IgD-negative memory B cell (primary cell): ENCODE results near the gene IBSP. TPM values are rescaled to one million over a fixed set of nuclear protein-coding genes. Genes with fewer than 3 reads are reported as not detected.

ENCODE experiments used
- H3K27ac Mint-ChIP-seq, 3 donors: one replicate each; pipeline ENCODE4 v1.8.0; 2020 to 2022; ENCODE audit warnings: mild to moderate bottlenecking in 3 of 3, mixed read lengths in 3 of 3, moderate library complexity in 1 of 3
- H3K27me3 Mint-ChIP-seq: one replicate; pipeline ENCODE4 v1.8.0; 2021; ENCODE audit warnings: mixed read lengths
- H3K36me3 Mint-ChIP-seq: one replicate; pipeline ENCODE4 v1.8.0; 2020; ENCODE audit warnings: mild to moderate bottlenecking, mixed read lengths
- H3K4me1 Mint-ChIP-seq, 3 donors: one replicate each; pipeline ENCODE4 v1.8.0; 2020 to 2022; ENCODE audit warnings: mixed read lengths in 3 of 3, mild to moderate bottlenecking in 1 of 3
- H3K4me3 Mint-ChIP-seq, 4 donors: one replicate each; pipeline ENCODE4 v1.8.0; 2020 to 2022; ENCODE audit warnings: mild to moderate bottlenecking in 4 of 4, mixed read lengths in 4 of 4, moderate library complexity in 3 of 4
- H3K9me3 Mint-ChIP-seq, 3 donors: one replicate each; pipeline ENCODE4 v1.8.0; 2020 to 2021; ENCODE audit warnings: mixed read lengths in 3 of 3, mild to moderate bottlenecking in 1 of 3
- polyA plus RNA-seq: library from polyadenylated mRNA; unstranded; fragments of 300-500 nt; fragmentation: Illumina TruSeq; gene quantifications from one replicate; pipeline ENCODE4 v1.2.3, GENCODE V29; 2021

Gene IBSP
- not detected for polyA plus RNA-seq

GRCh38 chr4:87799301-87800113 is at the start of gene IBSP:
IBSP (plus strand) TSS chr4:87799554; CDS start chr4:87802362, 2,808 bp downstream.
- Mint-ChIP-seq H3K27ac (no peak within 1 kb of the TSS), H3K27me3 (no peaks in the 10 kb centered on the region), H3K36me3 (no peaks in the 10 kb centered on the region), H3K4me1 (no peaks in the 10 kb centered on the region), H3K4me3 (no peak within 1 kb of the TSS), H3K9me3 (no peaks in the 10 kb centered on the region)

GRCh38 chr4:87749883-87750282 is 49.5 kb upstream of the IBSP start:
- H3K36me3 Mint-ChIP-seq, result no peaks in the 10 kb centered on the region
- H3K27ac Mint-ChIP-seq, result no peak overlapping the region
- no peaks in the 10 kb centered on the region for H3K4me1 Mint-ChIP-seq
- peaks cover 1 to 10% (median 2%) of the 10 kb centered on the region in 3 donors for H3K9me3 Mint-ChIP-seq
- no peaks in the 10 kb centered on the region for H3K27me3 Mint-ChIP-seq
- H3K4me3 Mint-ChIP-seq, result no peak overlapping the region

- peaks cover 0 to 4% (median 0%) of the 10 kb centered on the region in 3 donors for H3K9me3 Mint-ChIP-seq
- H3K36me3 Mint-ChIP-seq, result no peaks in the 10 kb centered on the region
- H3K27me3 Mint-ChIP-seq, result peaks cover 2% of the 10 kb centered on the region
- no peak overlapping the region for H3K27ac Mint-ChIP-seq
- H3K4me3 Mint-ChIP-seq, result no peak overlapping the region
- no peaks in the 10 kb centered on the region for H3K4me1 Mint-ChIP-seq
These were observed 41.1 kb upstream of the IBSP start for GRCh38 chr4:87758270-87758669.

- no peak overlapping the region for H3K27ac Mint-ChIP-seq
- peaks cover 0 to 13% (median 3%) of the 10 kb centered on the region in 3 donors for H3K9me3 Mint-ChIP-seq
- H3K4me1 Mint-ChIP-seq, result no peaks in the 10 kb centered on the region
- H3K36me3 Mint-ChIP-seq, result no peaks in the 10 kb centered on the region
- no peak overlapping the region for H3K4me3 Mint-ChIP-seq
- peaks cover 2% of the 10 kb centered on the region for H3K27me3 Mint-ChIP-seq
These were observed 37.0 kb upstream of the IBSP start for GRCh38 chr4:87762311-87762710.

GRCh38 chr4:87781569-87781968 is 17.8 kb upstream of the IBSP start:
- peaks cover 0 to 1% (median 0%) of the 10 kb centered on the region in 3 donors for H3K9me3 Mint-ChIP-seq

GRCh38 chr4:87783781-87784180 is 15.6 kb upstream of the IBSP start:
- no peak overlapping the region for H3K27ac Mint-ChIP-seq
- H3K4me3 Mint-ChIP-seq, result no peak overlapping the region

More at GRCh38 chr4:87781569-87781968, 17.8 kb upstream of the IBSP start:
- H3K27ac Mint-ChIP-seq, result no peak overlapping the region
- H3K4me3 Mint-ChIP-seq, result no peak overlapping the region
- peaks cover 2% of the 10 kb centered on the region for H3K27me3 Mint-ChIP-seq
- no peaks in the 10 kb centered on the region for H3K36me3 Mint-ChIP-seq
- H3K4me1 Mint-ChIP-seq, result no peaks in the 10 kb centered on the region

GRCh38 chr4:87785731-87786509 is 13.4 kb upstream of the IBSP start:
- no peak overlapping the region for H3K4me3 Mint-ChIP-seq
- no peak overlapping the region for H3K27ac Mint-ChIP-seq
- H3K27me3 Mint-ChIP-seq, result peaks cover 2% of the 10 kb centered on the region
- peaks cover 0 to 1% (median 0%) of the 10 kb centered on the region in 3 donors for H3K9me3 Mint-ChIP-seq
- H3K36me3 Mint-ChIP-seq, result no peaks in the 10 kb centered on the region
- no peaks in the 10 kb centered on the region for H3K4me1 Mint-ChIP-seq

More at GRCh38 chr4:87783781-87784180, 15.6 kb upstream of the IBSP start:
- Mint-ChIP-seq H3K36me3 (no peaks in the 10 kb centered on the region), H3K9me3 (peaks cover 0 to 1% (median 0%) of the 10 kb centered on the region in 3 donors), H3K4me1 (no peaks in the 10 kb centered on the region), H3K27me3 (peaks cover 2% of the 10 kb centered on the region)

GRCh38 chr4:87802858-87803257 is 3.5 kb downstream of the IBSP start:
- H3K9me3 Mint-ChIP-seq, result no peaks in the 10 kb centered on the region
- no peak overlapping the region for H3K27ac Mint-ChIP-seq
- no peaks in the 10 kb centered on the region for H3K4me1 Mint-ChIP-seq
- H3K4me3 Mint-ChIP-seq, result no peak overlapping the region
- H3K36me3 Mint-ChIP-seq, result no peaks in the 10 kb centered on the region
- H3K27me3 Mint-ChIP-seq, result no peaks in the 10 kb centered on the region

GRCh38 chr4:87803421-87803820 is 4.1 kb downstream of the IBSP start:
- H3K27me3 Mint-ChIP-seq, result no peaks in the 10 kb centered on the region

GRCh38 chr4:87804871-87805270 is 5.5 kb downstream of the IBSP start:
- Mint-ChIP-seq H3K27me3 (no peaks in the 10 kb centered on the region), H3K4me1 (no peaks in the 10 kb centered on the region), H3K4me3 (no peak overlapping the region), H3K36me3 (no peaks in the 10 kb centered on the region), H3K9me3 (no peaks in the 10 kb centered on the region), H3K27ac (no peak overlapping the region)

More at GRCh38 chr4:87803421-87803820, 4.1 kb downstream of the IBSP start:
- no peaks in the 10 kb centered on the region for H3K4me1 Mint-ChIP-seq
- no peaks in the 10 kb centered on the region for H3K9me3 Mint-ChIP-seq
- H3K4me3 Mint-ChIP-seq, result no peak overlapping the region
- no peaks in the 10 kb centered on the region for H3K36me3 Mint-ChIP-seq
- H3K27ac Mint-ChIP-seq, result no peak overlapping the region

- Mint-ChIP-seq H3K4me3 (no peak overlapping the region), H3K9me3 (no peaks in the 10 kb centered on the region), H3K4me1 (no peaks in the 10 kb centered on the region), H3K27ac (no peak overlapping the region), H3K27me3 (no peaks in the 10 kb centered on the region), H3K36me3 (no peaks in the 10 kb centered on the region)
These were observed 6.6 kb downstream of the IBSP start for GRCh38 chr4:87805971-87806370.

GRCh38 chr4:87806520-87806919 is 7.2 kb downstream of the IBSP start:
- Mint-ChIP-seq H3K27ac (no peak overlapping the region), H3K4me3 (no peak overlapping the region), H3K9me3 (no peaks in the 10 kb centered on the region), H3K36me3 (no peaks in the 10 kb centered on the region), H3K4me1 (no peaks in the 10 kb centered on the region), H3K27me3 (no peaks in the 10 kb centered on the region)

GRCh38 chr4:87807402-87807801 is 8.0 kb downstream of the IBSP start:
- Mint-ChIP-seq H3K4me3 (no peak overlapping the region), H3K27ac (no peak overlapping the region), H3K9me3 (no peaks in the 10 kb centered on the region), H3K27me3 (no peaks in the 10 kb centered on the region), H3K4me1 (no peaks in the 10 kb centered on the region), H3K36me3 (no peaks in the 10 kb centered on the region)

- Mint-ChIP-seq H3K9me3 (peaks cover 3 to 8% (median 4%) of the 10 kb centered on the region in 3 donors), H3K27ac (no peak overlapping the region), H3K36me3 (no peaks in the 10 kb centered on the region)
These were observed 12.6 kb downstream of the IBSP start for GRCh38 chr4:87811977-87812376.

GRCh38 chr4:87819281-87819919 is 20.0 kb downstream of the IBSP start:
- peaks cover 4% of the 10 kb centered on the region for H3K27me3 Mint-ChIP-seq
- H3K9me3 Mint-ChIP-seq, result peaks cover 0 to 9% (median 2%) of the 10 kb centered on the region in 3 donors
- H3K4me1 Mint-ChIP-seq, result no peaks in the 10 kb centered on the region
- H3K27ac Mint-ChIP-seq, result no peak overlapping the region
- H3K4me3 Mint-ChIP-seq, result no peak overlapping the region
- H3K36me3 Mint-ChIP-seq, result peaks cover 3% of the 10 kb centered on the region

More at GRCh38 chr4:87811977-87812376, 12.6 kb downstream of the IBSP start:
- H3K4me3 Mint-ChIP-seq, result no peak overlapping the region
- no peaks in the 10 kb centered on the region for H3K4me1 Mint-ChIP-seq
- H3K27me3 Mint-ChIP-seq, result no peaks in the 10 kb centered on the region
